GM06990 (cell line): ENCODE measurements around the gene UBXN6.

ENCODE experiments used
- DNase-seq: peaks from one replicate; pipeline ENCODE4 v3.0.0-alpha.2; 2011; ENCODE audit not compliant: insufficient read length; ENCODE audit errors: extremely low read depth
- H3K27me3 ChIP-seq: replicated peaks from 2 replicates; pipeline ENCODE4 v1.6.0; 2011; ENCODE audit warnings: low read length; ENCODE audit not compliant: control insufficient read depth, insufficient read depth
- H3K36me3 ChIP-seq: 2 replicates; pipeline ENCODE4 v1.5.1; 2011; ENCODE audit warnings: low read length; ENCODE audit not compliant: control insufficient read depth, insufficient read depth
- H3K4me3 ChIP-seq: replicated peaks from 2 replicates; pipeline ENCODE4 v1.5.1; 2011; ENCODE audit warnings: low read depth, mild to moderate bottlenecking, control low read depth, low read length
- CTCF ChIP-seq: IDR thresholded peaks from 2 replicates; pipeline ENCODE4 v1.5.1; 2011; ENCODE audit warnings: low read length, control low read depth, mild to moderate bottlenecking, inconsistent platforms; ENCODE audit not compliant: insufficient read depth, poor library complexity, severe bottlenecking

Gene UBXN6

GRCh38 chr19:4482721-4483364 is 25.2 kb upstream of the UBXN6 start:
- Histone ChIP-seq H3K27me3 (no peaks in the 10 kb centered on the region), H3K36me3 (peaks cover 10% of the 10 kb centered on the region), H3K4me3 (no peak overlapping the region)
- no peak for DNase-seq
- no peak for TF ChIP-seq CTCF

GRCh38 chr19:4477034-4477801 is 19.6 kb upstream of the UBXN6 start:
- Histone ChIP-seq H3K4me3 (no peak overlapping the region), H3K36me3 (peaks cover 6% of the 10 kb centered on the region), H3K27me3 (no peaks in the 10 kb centered on the region)
- no peak for DNase-seq
- TF ChIP-seq CTCF, result no peak

- DNase-seq, result no peak
- TF ChIP-seq CTCF, result no peak
- Histone ChIP-seq H3K36me3 (peaks cover 2% of the 10 kb centered on the region), H3K27me3 (no peaks in the 10 kb centered on the region), H3K4me3 (peak overlapping the region; percentile 82)
These were observed 17.0 kb upstream of the UBXN6 start for GRCh38 chr19:4474514-4475022.

GRCh38 chr19:4473763-4474513 is 16.3 kb upstream of the UBXN6 start:
- peak overlapping the region; percentile 82 for H3K4me3 ChIP-seq

More at GRCh38 chr19:4473763-4474513, 16.3 kb upstream of the UBXN6 start:
- peaks cover 2% of the 10 kb centered on the region for H3K36me3 ChIP-seq
- no peak for TF ChIP-seq CTCF
- no peaks in the 10 kb centered on the region for H3K27me3 ChIP-seq
- DNase-seq, result no peak
